ENCODE data around the gene SLC8A1.

Gene SLC8A1

GRCh38 chr2:40184551-40184950 lies 267.3 kb downstream of the SLC8A1 start:
- H3K27me3 Mint-ChIP-seq = no peaks in the 10 kb centered on the region
- H3K27ac Mint-ChIP-seq = no peak overlapping the region
- no peaks in the 10 kb centered on the region for H3K4me1 Mint-ChIP-seq (ENCODE audit: low read depth)
- H3K36me3 Mint-ChIP-seq = no peaks in the 10 kb centered on the region
- H3K9me3 Mint-ChIP-seq (ENCODE audit: low read depth) = no peaks in the 10 kb centered on the region
- no peak overlapping the region for H3K4me3 Mint-ChIP-seq

GRCh38 chr2:40181855-40182254 lies 270.0 kb downstream of the SLC8A1 start:
- H3K4me1 Mint-ChIP-seq (ENCODE audit: low read depth) = no peaks in the 10 kb centered on the region
- H3K27ac Mint-ChIP-seq = no peak overlapping the region

GRCh38 chr2:40179801-40180200 lies 272.1 kb downstream of the SLC8A1 start:
- no peak overlapping the region for H3K27ac Mint-ChIP-seq
- no peaks in the 10 kb centered on the region for H3K9me3 Mint-ChIP-seq (ENCODE audit: low read depth)
- H3K4me1 Mint-ChIP-seq (ENCODE audit: low read depth) = no peaks in the 10 kb centered on the region
- no peaks in the 10 kb centered on the region for H3K27me3 Mint-ChIP-seq
- no peaks in the 10 kb centered on the region for H3K36me3 Mint-ChIP-seq
- H3K4me3 Mint-ChIP-seq = no peak overlapping the region

More at GRCh38 chr2:40181855-40182254, 270.0 kb downstream of the SLC8A1 start:
- Mint-ChIP-seq H3K9me3 (ENCODE audit: low read depth) (no peaks in the 10 kb centered on the region), H3K36me3 (no peaks in the 10 kb centered on the region), H3K4me3 (no peak overlapping the region), H3K27me3 (no peaks in the 10 kb centered on the region)

- no peaks in the 10 kb centered on the region for H3K36me3 Mint-ChIP-seq
- no peak overlapping the region for H3K27ac Mint-ChIP-seq
These were observed 272.9 kb downstream of the SLC8A1 start for GRCh38 chr2:40178971-40179370.

GRCh38 chr2:40178171-40178778 lies 273.6 kb downstream of the SLC8A1 start:
- no peak overlapping the region for H3K27ac Mint-ChIP-seq
- no peaks in the 10 kb centered on the region for H3K27me3 Mint-ChIP-seq
- no peak overlapping the region for H3K4me3 Mint-ChIP-seq
- no peaks in the 10 kb centered on the region for H3K9me3 Mint-ChIP-seq (ENCODE audit: low read depth)
- no peaks in the 10 kb centered on the region for H3K4me1 Mint-ChIP-seq (ENCODE audit: low read depth)
- no peaks in the 10 kb centered on the region for H3K36me3 Mint-ChIP-seq

More at GRCh38 chr2:40178971-40179370, 272.9 kb downstream of the SLC8A1 start:
- Mint-ChIP-seq H3K4me1 (ENCODE audit: low read depth) (no peaks in the 10 kb centered on the region), H3K27me3 (no peaks in the 10 kb centered on the region), H3K4me3 (no peak overlapping the region), H3K9me3 (ENCODE audit: low read depth) (no peaks in the 10 kb centered on the region)

- Mint-ChIP-seq H3K4me1 (ENCODE audit: low read depth) (no peaks in the 10 kb centered on the region), H3K27me3 (no peaks in the 10 kb centered on the region), H3K36me3 (no peaks in the 10 kb centered on the region), H3K4me3 (no peak overlapping the region), H3K27ac (no peak overlapping the region), H3K9me3 (ENCODE audit: low read depth) (no peaks in the 10 kb centered on the region)
These were observed 274.5 kb downstream of the SLC8A1 start for GRCh38 chr2:40177366-40177765.

GRCh38 chr2:40173276-40173675 lies 278.6 kb downstream of the SLC8A1 start:
- Mint-ChIP-seq H3K4me1 (ENCODE audit: low read depth) (no peaks in the 10 kb centered on the region), H3K36me3 (no peaks in the 10 kb centered on the region), H3K4me3 (no peak overlapping the region), H3K27me3 (no peaks in the 10 kb centered on the region), H3K9me3 (ENCODE audit: low read depth) (peaks cover 4% of the 10 kb centered on the region), H3K27ac (no peak overlapping the region)

- H3K4me1 Mint-ChIP-seq (ENCODE audit: low read depth) = no peaks in the 10 kb centered on the region
- H3K27me3 Mint-ChIP-seq = no peaks in the 10 kb centered on the region
- no peaks in the 10 kb centered on the region for H3K36me3 Mint-ChIP-seq
These were observed 282.0 kb downstream of the SLC8A1 start for GRCh38 chr2:40169856-40170255.

GRCh38 chr2:40169430-40169829 lies 282.5 kb downstream of the SLC8A1 start:
- no peaks in the 10 kb centered on the region for H3K36me3 Mint-ChIP-seq
- peaks cover 4% of the 10 kb centered on the region for H3K9me3 Mint-ChIP-seq (ENCODE audit: low read depth)

More at GRCh38 chr2:40169856-40170255, 282.0 kb downstream of the SLC8A1 start:
- no peak overlapping the region for H3K27ac Mint-ChIP-seq
- H3K4me3 Mint-ChIP-seq = no peak overlapping the region
- peaks cover 4% of the 10 kb centered on the region for H3K9me3 Mint-ChIP-seq (ENCODE audit: low read depth)

GRCh38 chr2:40168546-40168945 lies 283.3 kb downstream of the SLC8A1 start:
- H3K36me3 Mint-ChIP-seq = no peaks in the 10 kb centered on the region
- H3K4me3 Mint-ChIP-seq = no peak overlapping the region
- peaks cover 4% of the 10 kb centered on the region for H3K9me3 Mint-ChIP-seq (ENCODE audit: low read depth)
- no peaks in the 10 kb centered on the region for H3K4me1 Mint-ChIP-seq (ENCODE audit: low read depth)
- no peak overlapping the region for H3K27ac Mint-ChIP-seq
- H3K27me3 Mint-ChIP-seq = no peaks in the 10 kb centered on the region

More at GRCh38 chr2:40169430-40169829, 282.5 kb downstream of the SLC8A1 start:
- H3K27ac Mint-ChIP-seq = no peak overlapping the region
- no peaks in the 10 kb centered on the region for H3K4me1 Mint-ChIP-seq (ENCODE audit: low read depth)
- no peaks in the 10 kb centered on the region for H3K27me3 Mint-ChIP-seq
- no peak overlapping the region for H3K4me3 Mint-ChIP-seq

GRCh38 chr2:40168032-40168431 lies 283.9 kb downstream of the SLC8A1 start:
- no peaks in the 10 kb centered on the region for H3K36me3 Mint-ChIP-seq
- no peak overlapping the region for H3K27ac Mint-ChIP-seq
- H3K4me3 Mint-ChIP-seq = no peak overlapping the region
- no peaks in the 10 kb centered on the region for H3K27me3 Mint-ChIP-seq
- H3K4me1 Mint-ChIP-seq (ENCODE audit: low read depth) = no peaks in the 10 kb centered on the region
- H3K9me3 Mint-ChIP-seq (ENCODE audit: low read depth) = peaks cover 4% of the 10 kb centered on the region

GRCh38 chr2:40166006-40166405 lies 285.9 kb downstream of the SLC8A1 start:
- H3K27ac Mint-ChIP-seq = no peak overlapping the region
- H3K36me3 Mint-ChIP-seq = no peaks in the 10 kb centered on the region
- no peak overlapping the region for H3K4me3 Mint-ChIP-seq
- no peaks in the 10 kb centered on the region for H3K4me1 Mint-ChIP-seq (ENCODE audit: low read depth)
- H3K27me3 Mint-ChIP-seq = no peaks in the 10 kb centered on the region
- H3K9me3 Mint-ChIP-seq (ENCODE audit: low read depth) = peaks cover 4% of the 10 kb centered on the region

GRCh38 chr2:40165509-40165844 lies 286.4 kb downstream of the SLC8A1 start:
- no peak overlapping the region for H3K27ac Mint-ChIP-seq
- no peaks in the 10 kb centered on the region for H3K4me1 Mint-ChIP-seq (ENCODE audit: low read depth)
- no peaks in the 10 kb centered on the region for H3K27me3 Mint-ChIP-seq
- no peaks in the 10 kb centered on the region for H3K36me3 Mint-ChIP-seq
- no peak overlapping the region for H3K4me3 Mint-ChIP-seq
- H3K9me3 Mint-ChIP-seq (ENCODE audit: low read depth) = peaks cover 4% of the 10 kb centered on the region

- H3K4me3 Mint-ChIP-seq = no peak overlapping the region
- H3K36me3 Mint-ChIP-seq = no peaks in the 10 kb centered on the region
- no peaks in the 10 kb centered on the region for H3K4me1 Mint-ChIP-seq (ENCODE audit: low read depth)
- H3K9me3 Mint-ChIP-seq (ENCODE audit: low read depth) = peaks cover under 1% of the 10 kb centered on the region
- H3K27me3 Mint-ChIP-seq = no peaks in the 10 kb centered on the region
- no peak overlapping the region for H3K27ac Mint-ChIP-seq
These were observed 287.0 kb downstream of the SLC8A1 start for GRCh38 chr2:40164736-40165508.

GRCh38 chr2:40161986-40162385 lies 289.9 kb downstream of the SLC8A1 start:
- no peaks in the 10 kb centered on the region for H3K4me1 Mint-ChIP-seq (ENCODE audit: low read depth)
- H3K36me3 Mint-ChIP-seq = no peaks in the 10 kb centered on the region
- H3K4me3 Mint-ChIP-seq = no peak overlapping the region
- H3K9me3 Mint-ChIP-seq (ENCODE audit: low read depth) = no peaks in the 10 kb centered on the region
- no peak overlapping the region for H3K27ac Mint-ChIP-seq
- no peaks in the 10 kb centered on the region for H3K27me3 Mint-ChIP-seq
